RWPE2 (cell line): ENCODE measurements around the gene WDR48.

ENCODE experiments used
- ATAC-seq: fragments of 200-7000 bp; cut with Tn5 transposase; 3 replicates; pipeline ENCODE4 v1.9.1; 2021; ENCODE audit warnings: low read depth
- DNase-seq: peaks from one replicate; pipeline ENCODE4 v3.0.0-alpha.2; 2020; ENCODE audit warnings: low spot score
- H3K27ac ChIP-seq: fragments of 450-650 bp; 2 replicates; pipeline ENCODE4 v1.5.1; 2017; ENCODE audit warnings: mild to moderate bottlenecking; ENCODE audit not compliant: poor library complexity, severe bottlenecking
- H3K27me3 ChIP-seq: fragments of 250-450 bp; sonication (Bioruptor Pico); 2 replicates; pipeline ENCODE4 v1.5.1; 2021; ENCODE audit warnings: mild to moderate bottlenecking, moderate library complexity; ENCODE audit not compliant: insufficient read depth, poor library complexity, severe bottlenecking
- H3K36me3 ChIP-seq: fragments of 250-450 bp; sonication (Bioruptor Pico); 2 replicates; pipeline ENCODE4 v1.5.1; 2020; ENCODE audit warnings: low read depth, mild to moderate bottlenecking, moderate library complexity
- H3K4me1 ChIP-seq: fragments of 250-450 bp; sonication (Bioruptor Pico); 2 replicates; pipeline ENCODE4 v1.5.1; 2021; ENCODE audit warnings: mild to moderate bottlenecking, moderate library complexity; ENCODE audit not compliant: insufficient read depth, poor library complexity, severe bottlenecking
- H3K4me3 ChIP-seq: fragments of 250-450 bp; sonication (Bioruptor Pico); 2 replicates; pipeline ENCODE4 v1.5.1; 2021; ENCODE audit warnings: mild to moderate bottlenecking, moderate library complexity; ENCODE audit not compliant: severe bottlenecking
- H3K9me3 ChIP-seq: fragments of 250-450 bp; sonication (Bioruptor Pico); 2 replicates; pipeline ENCODE4 v1.5.1; 2021; ENCODE audit warnings: mild to moderate bottlenecking, moderate library complexity; ENCODE audit not compliant: severe bottlenecking
- TF ChIP-seq, protein P1 (sequence below): fragments of 450-650 bp; IDR thresholded peaks from one replicate; pipeline ENCODE4 v1.5.1; 2017; ENCODE audit warnings: mild to moderate bottlenecking, moderate library complexity; ENCODE audit not compliant: poor library complexity, severe bottlenecking

Gene WDR48

DNA sequence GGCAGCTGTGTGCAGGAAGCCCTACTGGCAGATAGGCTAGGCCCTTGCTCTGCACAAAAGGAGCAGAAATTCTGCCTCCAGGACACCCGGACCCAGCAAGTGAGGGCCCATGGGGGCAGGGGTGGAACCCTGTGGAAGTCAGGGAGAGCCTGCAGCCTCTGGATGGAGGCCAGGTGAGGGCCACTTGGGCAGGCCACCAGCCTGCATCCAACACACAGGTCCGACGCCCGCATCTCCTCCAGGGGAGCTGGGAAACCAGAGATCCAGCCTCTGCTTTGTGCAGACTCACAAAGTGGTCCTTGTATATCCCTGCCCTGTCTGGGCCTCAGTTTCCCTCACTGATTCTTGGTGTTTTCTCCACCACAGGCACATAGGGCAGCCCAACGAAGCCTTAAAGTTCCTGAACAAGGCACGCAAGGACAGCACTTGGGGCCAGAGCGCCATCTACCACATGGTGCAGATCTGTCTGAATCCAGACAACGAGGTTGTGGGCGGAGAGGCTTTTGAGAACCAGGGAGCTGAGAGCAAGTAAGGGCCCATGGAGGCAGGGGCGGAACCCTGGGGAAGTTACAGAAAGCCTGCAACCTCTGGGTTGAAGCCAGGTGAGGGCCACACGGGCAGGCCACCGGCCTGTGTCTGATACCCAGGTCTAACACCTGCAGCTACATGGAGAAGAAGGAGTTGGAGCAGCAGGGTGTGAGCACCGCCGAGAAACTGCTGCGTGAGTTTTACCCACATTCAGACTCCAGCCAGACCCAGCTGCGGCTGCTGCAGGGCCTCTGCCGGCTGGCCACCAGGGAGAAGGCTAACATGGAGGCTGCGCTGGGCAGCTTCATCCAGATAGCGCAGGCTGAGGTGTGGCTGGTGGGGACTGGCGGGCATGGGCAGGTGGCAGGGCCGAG lies 85.0 kb downstream of the WDR48 start:
- ATAC-seq (no peak), DNase-seq (peak; percentile 49)
- TF ChIP-seq, protein P1, sequence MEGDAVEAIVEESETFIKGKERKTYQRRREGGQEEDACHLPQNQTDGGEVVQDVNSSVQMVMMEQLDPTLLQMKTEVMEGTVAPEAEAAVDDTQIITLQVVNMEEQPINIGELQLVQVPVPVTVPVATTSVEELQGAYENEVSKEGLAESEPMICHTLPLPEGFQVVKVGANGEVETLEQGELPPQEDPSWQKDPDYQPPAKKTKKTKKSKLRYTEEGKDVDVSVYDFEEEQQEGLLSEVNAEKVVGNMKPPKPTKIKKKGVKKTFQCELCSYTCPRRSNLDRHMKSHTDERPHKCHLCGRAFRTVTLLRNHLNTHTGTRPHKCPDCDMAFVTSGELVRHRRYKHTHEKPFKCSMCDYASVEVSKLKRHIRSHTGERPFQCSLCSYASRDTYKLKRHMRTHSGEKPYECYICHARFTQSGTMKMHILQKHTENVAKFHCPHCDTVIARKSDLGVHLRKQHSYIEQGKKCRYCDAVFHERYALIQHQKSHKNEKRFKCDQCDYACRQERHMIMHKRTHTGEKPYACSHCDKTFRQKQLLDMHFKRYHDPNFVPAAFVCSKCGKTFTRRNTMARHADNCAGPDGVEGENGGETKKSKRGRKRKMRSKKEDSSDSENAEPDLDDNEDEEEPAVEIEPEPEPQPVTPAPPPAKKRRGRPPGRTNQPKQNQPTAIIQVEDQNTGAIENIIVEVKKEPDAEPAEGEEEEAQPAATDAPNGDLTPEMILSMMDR, result no peak
- H3K4me1 ChIP-seq, result peaks cover 18% of the 10 kb centered on the region
- no peaks in the 10 kb centered on the region for H3K27me3 ChIP-seq
- H3K36me3 ChIP-seq, result peaks cover under 1% of the 10 kb centered on the region; the same call in 1 of the 2 replicates
- no peak overlapping the region for H3K27ac ChIP-seq
- H3K4me3 ChIP-seq, result no peak overlapping the region
- H3K9me3 ChIP-seq, result no peaks in the 10 kb centered on the region

DNA sequence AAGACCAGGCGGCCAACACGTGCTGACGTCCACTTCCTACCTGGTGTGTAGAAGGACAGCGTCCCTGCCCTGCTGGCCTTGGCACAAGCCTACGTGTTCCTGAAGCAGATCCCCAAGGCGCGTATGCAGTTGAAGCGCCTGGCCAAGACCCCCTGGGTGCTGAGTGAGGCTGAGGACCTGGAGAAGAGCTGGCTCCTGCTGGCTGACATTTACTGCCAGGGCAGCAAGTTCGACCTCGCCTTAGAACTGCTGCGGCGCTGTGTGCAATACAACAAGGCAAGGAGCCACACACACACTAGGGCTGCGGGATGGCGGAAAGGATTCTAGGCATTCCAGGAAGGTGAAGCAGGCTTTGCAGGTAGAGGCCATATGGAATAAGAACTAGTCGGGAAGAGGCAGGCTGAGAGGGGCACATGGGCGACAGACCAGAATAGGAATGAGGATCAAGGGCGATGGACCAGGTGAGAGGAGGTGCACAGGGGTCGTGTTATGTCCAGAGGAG lies 85.7 kb downstream of the WDR48 start:
- Histone ChIP-seq H3K4me3 (no peak overlapping the region), H3K27me3 (no peaks in the 10 kb centered on the region), H3K36me3 (peaks cover 8% of the 10 kb centered on the region), H3K9me3 (no peaks in the 10 kb centered on the region), H3K27ac (no peak overlapping the region), H3K4me1 (peaks cover 25% of the 10 kb centered on the region)
- ATAC-seq (no peak), DNase-seq (no peak)
- TF ChIP-seq, protein P1, result no peak

DNA sequence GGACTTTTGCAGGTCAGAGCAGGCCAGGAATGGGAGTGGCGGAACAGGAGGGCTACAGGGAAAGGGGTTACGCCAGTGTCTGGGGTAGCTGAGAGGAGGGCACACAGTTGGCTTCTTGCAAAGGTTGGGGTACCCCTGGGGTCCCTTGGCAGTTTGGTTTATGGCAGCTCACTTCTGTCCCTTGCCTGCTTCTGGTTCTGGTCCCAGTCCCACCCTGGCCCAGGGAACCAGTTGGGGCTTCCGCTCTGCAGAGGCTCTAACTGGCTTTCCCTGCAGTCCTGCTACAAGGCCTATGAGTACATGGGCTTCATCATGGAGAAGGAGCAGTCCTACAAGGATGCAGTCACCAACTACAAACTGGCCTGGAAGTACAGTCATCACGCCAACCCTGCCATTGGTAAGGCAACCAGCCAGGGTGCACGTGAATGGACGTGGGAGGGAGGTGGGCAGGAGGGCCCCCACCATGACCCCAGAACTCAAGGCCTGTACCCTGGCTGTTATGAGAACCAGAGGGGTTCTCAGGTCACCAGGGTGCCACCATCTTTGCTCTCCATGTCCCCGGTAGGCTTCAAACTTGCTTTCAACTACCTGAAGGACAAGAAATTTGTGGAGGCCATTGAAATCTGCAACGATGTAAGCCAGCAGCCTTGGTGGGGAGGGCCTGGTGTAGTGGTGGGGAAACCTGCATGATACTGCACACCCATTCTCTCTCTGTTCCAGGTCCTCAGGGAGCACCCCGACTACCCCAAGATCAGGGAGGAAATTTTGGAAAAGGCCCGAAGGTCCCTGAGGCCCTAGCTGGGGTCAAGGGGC lies 86.4 kb downstream of the WDR48 start:
- H3K27ac ChIP-seq, result no peak overlapping the region
- H3K36me3 ChIP-seq, result peaks cover 15% of the 10 kb centered on the region
- H3K9me3 ChIP-seq, result no peaks in the 10 kb centered on the region
- ATAC-seq, result no peak
- no peak for DNase-seq
- H3K27me3 ChIP-seq, result no peaks in the 10 kb centered on the region
- peaks cover 28% of the 10 kb centered on the region for H3K4me1 ChIP-seq
- no peak overlapping the region for H3K4me3 ChIP-seq
- TF ChIP-seq, protein P1, result no peak

DNA sequence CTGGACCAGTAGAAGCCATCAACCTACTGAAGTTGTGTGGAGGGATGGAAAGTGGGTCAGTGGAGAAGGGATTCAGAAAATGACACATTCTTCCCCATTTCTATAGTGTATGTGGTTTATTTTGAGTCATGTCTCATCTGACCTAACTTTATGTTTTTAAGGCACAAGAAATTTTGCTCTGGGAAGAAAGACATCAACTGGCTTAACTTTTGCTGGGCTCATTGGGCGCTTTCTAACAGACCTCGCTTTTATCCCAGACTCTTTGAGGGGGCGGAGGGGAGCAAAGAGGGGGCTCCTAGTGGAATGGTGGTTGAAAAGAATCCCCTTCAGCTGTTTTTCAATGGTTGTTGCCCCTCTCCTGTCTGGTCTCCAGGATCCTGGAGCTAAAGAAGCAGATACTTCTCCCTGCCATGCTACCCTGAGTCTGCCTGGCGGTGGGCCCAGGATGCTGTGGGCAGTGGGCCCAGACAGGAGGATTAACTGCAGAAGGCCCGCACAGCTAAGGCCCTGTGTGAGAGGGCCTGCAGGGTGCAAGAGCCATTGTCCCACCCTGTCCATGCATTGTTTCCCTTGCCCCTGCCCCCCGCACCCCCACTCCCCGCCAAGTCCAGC lies 87.1 kb downstream of the WDR48 start:
- ATAC-seq (no peak), DNase-seq (no peak)
- H3K36me3 ChIP-seq, result peaks cover 22% of the 10 kb centered on the region
- no peaks in the 10 kb centered on the region for H3K9me3 ChIP-seq
- TF ChIP-seq, protein P1, result no peak
- H3K4me3 ChIP-seq, result no peak overlapping the region
- peak overlapping the region; percentile 93 for H3K27ac ChIP-seq
- H3K27me3 ChIP-seq, result no peaks in the 10 kb centered on the region
- peaks cover 28% of the 10 kb centered on the region for H3K4me1 ChIP-seq
